ENCODE measurements around the gene KRCC1. TPM values are rescaled to one million over a fixed set of nuclear protein-coding genes. Genes with fewer than 3 reads are reported as not detected.
"Not testable (repeated sequence)": the region's sequence is repeated elsewhere in the genome, so short reads cannot be mapped to it uniquely, and the experiment has no call there.

The KRCC1 gene
- total RNA-seq, 2 experiments from 2014 or later = 10.7 to 11.9 TPM

- POLR2A ChIA-PET = no interaction called here
- CTCF ChIA-PET = no interaction called here
Observed at GRCh38 chr2:88053296-88053695, 2.3 kb downstream of the KRCC1 start.

GRCh38 chr2:88051792-88052191 is 3.8 kb downstream of the KRCC1 start:
- POLR2A ChIA-PET = no interaction called here
- CTCF ChIA-PET = no interaction called here

GRCh38 chr2:88049622-88050021 is 6.0 kb downstream of the KRCC1 start:
- CTCF ChIA-PET = no interaction called here
- POLR2A ChIA-PET = interaction anchor here (0.5 kb wide), 2 partner anchors 561 to 1223 kb away, joined by 4 read pairs; no protein-coding TSS in a partner anchor

- ChIA-PET POLR2A (no interaction called here), CTCF (no interaction called here)
Observed at GRCh38 chr2:88048541-88048940, 7.0 kb downstream of the KRCC1 start.

GRCh38 chr2:88045561-88045960 is 10.0 kb downstream of the KRCC1 start:
- POLR2A ChIA-PET = not testable (repeated sequence)

GRCh38 chr2:88042476-88042875 is 13.1 kb downstream of the KRCC1 start:
- ChIA-PET POLR2A (no interaction called here), CTCF (interaction anchor here (0.6 kb wide), 1 partner anchor 342 kb away, joined by 5 read pairs; no protein-coding TSS in a partner anchor)

More at GRCh38 chr2:88045561-88045960, 10.0 kb downstream of the KRCC1 start:
- CTCF ChIA-PET = interaction anchor here (1.3 kb wide), 1 partner anchor 15 kb away, joined by 7 read pairs; no protein-coding TSS in a partner anchor

- ChIA-PET CTCF (interaction anchor here (0.8 to 1.2 kb wide), 2 partner anchors 16 to 22 kb away, joined by 3 read pairs; no protein-coding TSS in a partner anchor), POLR2A (no interaction called here)
Observed at GRCh38 chr2:88038263-88039105, 17.1 kb downstream of the KRCC1 start.

- ChIA-PET CTCF (no interaction called here), POLR2A (no interaction called here)
Observed at GRCh38 chr2:88036606-88037005, 19.0 kb downstream of the KRCC1 start.

GRCh38 chr2:88036182-88036581 is 19.4 kb downstream of the KRCC1 start:
- POLR2A ChIA-PET = no interaction called here
- CTCF ChIA-PET = no interaction called here

- POLR2A ChIA-PET = no interaction called here
- CTCF ChIA-PET = no interaction called here
Observed at GRCh38 chr2:88032070-88032702, 23.4 kb downstream of the KRCC1 start.

GRCh38 chr2:88028931-88029330 is 26.7 kb downstream of the KRCC1 start:
- CTCF ChIA-PET = no interaction called here
- POLR2A ChIA-PET = no interaction called here

- CTCF ChIA-PET = no interaction called here
Observed at GRCh38 chr2:88027697-88028389, 27.7 kb downstream of the KRCC1 start.

GRCh38 chr2:88024509-88024908 is 31.1 kb downstream of the KRCC1 start:
- CTCF ChIA-PET = no interaction called here
- POLR2A ChIA-PET = no interaction called here

More at GRCh38 chr2:88027697-88028389, 27.7 kb downstream of the KRCC1 start:
- POLR2A ChIA-PET = no interaction called here

GRCh38 chr2:88022669-88022921 is 33.0 kb downstream of the KRCC1 start:
- CTCF ChIA-PET = no interaction called here
- POLR2A ChIA-PET = no interaction called here

GRCh38 chr2:88019985-88020384 is 35.6 kb downstream of the KRCC1 start:
- ChIA-PET POLR2A (no interaction called here), CTCF (no interaction called here)

GRCh38 chr2:88018909-88019308 is 36.7 kb downstream of the KRCC1 start:
- CTCF ChIA-PET = no interaction called here
- POLR2A ChIA-PET = no interaction called here

- CTCF ChIA-PET, POLR2A ChIA-PET: not testable (repeated sequence)
Observed at GRCh38 chr2:88018077-88018805, 37.3 kb downstream of the KRCC1 start.

- POLR2A ChIA-PET, CTCF ChIA-PET: not testable (repeated sequence)
Observed at GRCh38 chr2:88017780-88018038, 37.9 kb downstream of the KRCC1 start.

GRCh38 chr2:88016960-88017779 is 38.4 kb downstream of the KRCC1 start:
- POLR2A ChIA-PET = interaction anchor here (1.1 to 1.2 kb wide), 3 partner anchors 38 to 1576 kb away, joined by 3 to 7 read pairs (median 3); partner anchors contain the start of gene KDM3A
- CTCF ChIA-PET = no interaction called here
